GM18907 (cell line): ENCODE results near the gene CLDN34.

Source experiments
- ATAC-seq: cut with Tn5 transposase; IDR thresholded peaks from one replicate; pipeline ENCODE4 v1.9.1; 2021; ENCODE audit warnings: mild to moderate bottlenecking, moderate library complexity; ENCODE audit not compliant: unreplicated experiment

The CLDN34 gene

DNA sequence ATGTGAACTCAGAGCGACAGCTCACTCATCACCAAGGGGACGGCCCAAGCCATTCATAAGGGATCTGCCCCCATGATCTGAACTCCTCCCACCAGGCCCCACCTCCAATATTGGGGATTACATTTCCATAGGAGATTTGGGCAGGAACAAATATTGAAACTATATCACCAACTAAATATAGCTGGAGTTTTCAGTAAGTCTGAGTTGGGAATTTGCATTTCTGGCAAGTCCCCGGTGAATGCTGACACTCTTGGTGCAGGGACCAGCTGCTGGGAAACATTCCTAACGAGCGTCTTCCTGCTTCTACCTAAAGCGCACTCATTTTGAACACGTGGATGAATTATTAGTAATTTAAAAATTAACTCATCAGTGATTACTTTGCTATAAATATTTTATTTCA lies 13.2 kb downstream of the CLDN34 start:
- no peak for ATAC-seq

DNA sequence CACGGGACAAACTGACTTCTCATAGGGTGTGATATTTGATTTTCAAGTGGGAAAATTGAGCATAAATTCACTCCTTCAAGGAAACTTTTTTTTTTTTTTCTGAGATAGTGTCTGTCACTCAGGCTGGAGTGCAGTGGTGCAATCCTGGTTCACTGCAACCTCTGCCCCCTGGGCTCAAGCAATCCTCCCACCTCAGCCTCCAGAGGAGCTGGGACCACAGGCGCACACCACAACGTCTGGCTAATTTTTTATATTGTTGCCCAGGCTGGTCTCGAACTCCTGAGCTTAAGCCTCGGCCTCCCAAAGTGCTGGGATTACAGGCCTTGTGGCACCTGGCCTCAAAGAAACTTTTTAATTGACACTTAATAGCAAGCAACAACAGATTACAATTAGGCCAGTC lies 13.8 kb downstream of the CLDN34 start:
- ATAC-seq = no peak

DNA sequence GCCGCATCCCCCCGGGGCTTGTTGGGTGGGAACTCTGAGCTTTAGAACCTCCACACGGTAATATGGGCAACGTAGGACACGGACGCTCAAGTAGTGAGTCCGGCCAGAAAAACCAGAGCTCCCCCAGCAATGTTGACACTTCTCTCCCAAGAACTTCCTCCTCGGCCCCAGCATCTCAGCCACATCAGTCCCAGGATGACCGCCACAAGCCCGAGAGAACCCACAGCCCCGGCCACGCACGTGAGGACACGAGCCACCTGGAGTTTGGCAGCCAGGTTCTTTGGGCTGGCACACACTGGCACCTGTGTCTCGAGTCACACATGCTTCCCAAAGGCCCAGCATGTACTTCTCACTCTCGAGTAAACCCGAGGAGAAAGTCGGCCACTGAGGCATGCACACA lies 16.3 kb downstream of the CLDN34 start:
- ATAC-seq = no peak

DNA sequence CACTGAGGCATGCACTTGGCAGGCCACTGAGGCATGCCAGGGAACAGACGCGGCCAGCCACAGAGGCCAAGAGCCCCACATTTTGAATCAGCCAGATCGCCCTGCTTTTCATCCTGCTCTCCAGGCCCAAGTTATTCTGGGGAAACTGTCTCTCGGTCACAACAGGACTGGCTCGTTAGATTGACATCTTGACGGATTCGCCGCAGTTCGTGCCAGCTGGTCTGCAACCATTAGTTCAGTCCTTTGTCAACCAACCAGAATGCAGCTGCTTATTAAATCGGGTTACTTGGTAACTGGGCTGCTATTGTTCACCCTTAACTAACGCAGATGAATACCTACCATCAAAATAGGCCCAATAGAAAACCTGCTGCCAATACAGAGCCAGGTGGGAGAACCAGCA lies 16.7 kb downstream of the CLDN34 start:
- ATAC-seq = no peak

DNA sequence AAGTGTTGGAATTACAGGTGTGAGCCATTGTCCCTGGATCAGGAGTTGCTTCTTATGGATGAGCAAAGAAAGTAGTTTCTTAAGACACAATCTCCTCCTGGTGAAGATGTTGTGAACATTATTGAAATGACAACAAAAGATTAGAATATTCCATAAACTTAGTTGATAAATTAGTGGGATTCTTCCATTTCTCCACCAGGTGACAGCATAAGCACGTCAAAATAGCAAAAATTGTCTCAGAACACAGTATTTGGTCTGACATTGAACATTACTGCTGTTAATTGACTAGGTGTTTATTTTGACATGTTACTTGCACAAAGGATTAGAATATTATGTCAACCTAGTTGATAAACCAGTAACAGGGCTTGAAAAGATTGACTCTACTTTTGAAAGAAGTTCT lies 21.6 kb downstream of the CLDN34 start:
- ATAC-seq = no peak

DNA sequence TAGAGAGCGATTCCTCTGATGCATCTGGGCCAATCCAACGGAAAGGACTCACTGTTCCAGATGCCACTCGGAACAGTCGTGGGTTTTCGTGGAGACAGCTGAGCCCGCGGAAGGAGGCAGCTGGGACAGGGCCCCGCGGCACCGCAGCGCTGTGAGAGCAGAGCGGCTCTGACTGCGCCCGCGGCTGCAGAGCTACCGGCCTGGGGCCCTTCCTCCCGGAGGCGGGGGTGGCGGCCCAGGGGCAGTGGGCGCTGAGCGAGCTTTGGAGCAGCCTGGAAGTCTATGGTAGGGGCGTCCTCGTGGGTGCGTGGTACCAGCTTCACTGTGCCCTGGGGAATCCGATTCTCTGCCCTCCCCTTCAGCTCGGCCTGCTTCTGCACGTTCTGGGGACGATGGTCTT lies 24.9 kb downstream of the CLDN34 start:
- ATAC-seq = no peak

DNA sequence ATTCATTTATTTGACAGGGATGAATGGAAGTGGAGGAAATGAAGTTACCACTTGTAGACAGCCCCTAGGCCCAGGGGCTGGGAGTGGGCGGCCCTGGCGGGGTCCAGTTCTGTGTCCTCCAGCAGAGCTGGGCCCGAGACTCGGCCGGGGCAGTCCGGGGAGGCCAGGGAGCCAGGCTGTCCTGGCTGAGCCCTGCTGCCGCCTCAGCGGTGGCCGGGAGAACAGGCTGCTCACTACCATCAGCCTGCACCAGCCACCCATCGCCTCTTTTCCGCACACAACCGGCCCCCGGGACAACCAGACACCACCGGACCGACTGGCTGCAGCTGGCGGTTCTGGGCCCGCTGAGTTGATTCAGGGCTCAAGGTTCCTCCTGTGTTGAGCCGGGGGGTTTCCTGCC lies 25.6 kb downstream of the CLDN34 start:
- ATAC-seq = no peak

DNA sequence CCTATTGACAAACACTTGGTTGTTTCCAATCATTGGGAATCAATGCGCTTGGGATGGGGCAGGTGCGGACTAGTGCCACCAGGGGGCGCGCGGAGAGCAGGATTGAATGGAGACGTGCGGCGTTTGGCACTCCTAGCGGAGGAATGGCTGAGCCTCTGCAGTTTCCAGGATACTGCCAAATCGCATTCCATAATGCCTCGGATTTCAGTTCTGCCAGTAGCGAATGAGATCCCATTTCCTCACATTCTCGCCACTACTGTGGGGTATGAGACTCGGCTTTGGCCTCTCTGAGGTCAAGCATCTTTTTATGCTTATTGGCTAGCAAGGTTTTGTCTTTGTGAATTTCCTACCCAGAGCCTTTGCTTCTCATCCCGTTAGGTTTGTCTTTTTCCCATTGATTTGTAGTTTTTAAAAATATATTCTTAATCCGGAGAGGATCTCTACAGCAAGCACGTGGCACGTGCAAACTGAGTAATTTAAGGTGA lies 28.7 kb downstream of the CLDN34 start:
- ATAC-seq = peak; percentile 85

DNA sequence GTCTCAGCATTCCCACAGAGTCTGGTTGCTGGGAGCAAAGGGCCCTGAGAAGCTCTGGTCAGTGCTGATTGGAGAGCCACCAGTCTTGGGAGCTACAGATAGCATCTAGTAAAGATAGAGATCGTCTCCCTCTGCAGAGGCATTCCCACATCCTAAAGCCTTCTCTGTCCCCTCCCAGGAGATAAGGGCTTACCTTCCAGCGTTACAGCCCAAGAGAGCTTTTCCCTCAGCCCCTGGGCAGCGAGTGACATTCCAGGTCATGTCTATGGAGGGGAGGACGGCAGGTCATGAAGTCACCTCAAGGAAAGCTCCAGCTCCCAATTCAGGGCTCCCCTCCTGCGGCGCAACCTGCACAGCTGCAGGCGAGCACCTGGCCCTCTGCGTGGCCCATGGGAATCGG lies 29.9 kb downstream of the CLDN34 start:
- ATAC-seq = no peak

DNA sequence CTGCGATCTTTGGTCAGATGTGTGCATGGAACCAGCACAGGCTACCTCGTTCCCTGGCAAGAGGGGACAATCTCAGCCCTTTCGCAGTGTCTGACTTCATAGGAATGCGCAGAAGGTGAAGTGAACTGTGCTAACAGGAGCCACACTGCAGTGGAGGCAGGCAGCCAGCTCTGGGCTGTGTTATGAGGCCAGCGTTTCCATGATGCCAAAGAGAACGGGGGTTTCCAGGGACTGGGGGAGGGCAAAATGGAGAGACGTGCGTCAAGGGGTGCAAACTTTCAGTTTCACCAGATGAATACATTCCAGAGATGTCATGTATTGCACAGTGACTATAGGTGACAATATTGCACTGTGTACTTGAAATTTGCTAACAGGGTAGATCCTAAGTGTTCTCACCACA lies 30.4 kb downstream of the CLDN34 start:
- peak; percentile 67 for ATAC-seq

DNA sequence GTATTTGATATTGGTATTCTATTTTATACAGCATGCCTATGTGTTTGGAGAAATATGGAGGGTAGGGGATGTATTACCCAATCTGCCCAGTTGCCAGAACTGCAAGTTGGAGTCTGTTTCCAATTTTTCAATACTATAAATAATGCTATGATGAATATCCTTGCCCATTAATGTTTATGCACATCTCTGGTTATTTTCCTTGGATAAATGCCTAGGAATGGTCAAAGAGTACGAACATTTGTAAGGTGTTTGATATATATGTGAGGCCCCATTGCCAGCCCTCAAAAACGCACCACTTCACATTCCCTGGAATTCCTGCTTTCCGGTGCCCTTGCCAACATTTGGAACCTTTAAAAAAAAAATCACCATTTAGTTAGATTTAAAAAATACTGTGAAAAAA lies 34.3 kb downstream of the CLDN34 start:
- ATAC-seq = no peak

DNA sequence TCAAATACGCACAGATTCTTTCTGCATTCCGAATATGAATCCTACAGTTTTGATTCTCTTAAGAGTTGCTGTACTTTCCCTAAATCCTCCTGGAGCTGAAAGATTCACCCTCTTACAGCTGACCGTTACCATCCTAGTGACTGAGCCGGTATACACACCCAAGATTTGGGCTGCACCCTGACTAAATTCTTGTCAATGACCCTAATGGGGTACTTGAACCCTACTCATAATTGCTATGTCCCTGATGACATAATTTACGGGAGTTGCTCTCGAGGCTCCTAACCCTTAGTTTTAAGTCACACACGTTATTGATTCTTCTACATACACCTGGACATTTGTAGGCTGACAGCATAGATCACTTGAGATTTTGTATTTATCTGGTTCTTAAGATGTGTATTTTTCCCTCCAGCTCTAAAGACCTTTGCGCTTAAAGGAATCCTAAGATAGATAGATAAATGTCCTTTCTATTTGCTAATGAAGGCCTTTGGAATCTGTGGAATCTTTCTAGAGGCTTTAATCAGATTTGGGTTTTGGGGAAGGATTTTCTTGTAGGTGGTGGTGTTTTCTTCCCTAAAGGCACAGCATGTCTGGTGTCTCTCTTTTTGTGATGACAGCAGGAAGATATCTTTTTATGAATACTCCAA lies 37.8 kb downstream of the CLDN34 start:
- ATAC-seq = no peak

DNA sequence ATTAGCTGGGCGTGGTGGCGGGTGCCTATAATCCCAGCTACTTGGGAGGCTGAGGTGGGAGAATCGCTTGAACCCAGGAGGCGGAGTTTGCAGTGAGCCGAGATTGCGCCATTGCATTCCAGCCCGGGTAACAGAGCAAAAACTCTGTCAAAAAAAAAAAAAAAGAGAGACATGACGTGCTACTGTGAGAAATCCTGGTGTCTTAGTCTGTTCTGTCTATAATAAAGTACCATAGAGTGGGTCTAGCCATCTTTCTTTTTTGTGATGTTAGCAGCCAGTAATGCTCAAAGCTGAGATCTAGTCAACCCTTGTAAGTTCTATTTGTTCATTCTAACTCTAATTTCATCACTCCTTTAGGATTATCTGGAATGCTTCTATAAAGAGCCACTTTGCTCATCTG lies 38.9 kb downstream of the CLDN34 start:
- no peak for ATAC-seq

DNA sequence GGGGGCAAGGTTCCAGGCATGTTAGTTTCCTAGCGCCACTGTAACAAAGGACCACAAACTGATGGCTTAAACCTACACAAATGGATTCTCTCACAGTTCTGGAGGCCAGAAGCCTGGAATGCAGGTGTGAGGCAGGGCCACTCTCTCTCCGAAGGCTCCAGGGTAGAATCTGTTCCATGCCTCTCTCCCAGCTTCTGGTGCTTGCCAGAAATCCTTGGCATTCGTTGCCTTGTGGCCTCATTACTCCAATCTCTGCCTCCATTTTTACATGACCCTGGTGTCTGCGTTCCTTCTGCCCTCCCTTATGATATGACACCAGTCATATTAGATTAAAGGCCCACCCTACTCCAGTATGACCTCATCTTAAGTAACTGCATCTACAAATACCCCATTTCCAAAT lies 39.6 kb downstream of the CLDN34 start:
- no peak for ATAC-seq

DNA sequence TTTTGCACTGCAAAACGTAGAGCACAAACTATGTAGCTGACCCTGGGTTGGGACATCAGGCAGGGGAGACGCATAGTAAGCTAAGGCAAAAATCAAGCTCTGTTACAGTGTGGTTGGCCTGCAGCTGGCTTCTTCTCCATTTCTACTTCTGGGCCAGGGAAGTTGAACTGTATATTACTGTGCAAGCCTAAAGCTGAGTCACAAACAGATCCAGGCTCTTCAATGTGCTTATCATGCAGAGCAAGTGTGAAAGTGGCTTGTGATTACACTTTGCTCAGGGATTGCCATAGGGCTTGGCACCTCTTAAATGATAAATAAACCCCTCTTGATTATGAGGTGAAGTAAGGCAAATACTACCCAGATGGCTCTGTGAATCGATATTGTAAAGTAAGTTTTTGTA lies 40.5 kb downstream of the CLDN34 start:
- no peak for ATAC-seq

DNA sequence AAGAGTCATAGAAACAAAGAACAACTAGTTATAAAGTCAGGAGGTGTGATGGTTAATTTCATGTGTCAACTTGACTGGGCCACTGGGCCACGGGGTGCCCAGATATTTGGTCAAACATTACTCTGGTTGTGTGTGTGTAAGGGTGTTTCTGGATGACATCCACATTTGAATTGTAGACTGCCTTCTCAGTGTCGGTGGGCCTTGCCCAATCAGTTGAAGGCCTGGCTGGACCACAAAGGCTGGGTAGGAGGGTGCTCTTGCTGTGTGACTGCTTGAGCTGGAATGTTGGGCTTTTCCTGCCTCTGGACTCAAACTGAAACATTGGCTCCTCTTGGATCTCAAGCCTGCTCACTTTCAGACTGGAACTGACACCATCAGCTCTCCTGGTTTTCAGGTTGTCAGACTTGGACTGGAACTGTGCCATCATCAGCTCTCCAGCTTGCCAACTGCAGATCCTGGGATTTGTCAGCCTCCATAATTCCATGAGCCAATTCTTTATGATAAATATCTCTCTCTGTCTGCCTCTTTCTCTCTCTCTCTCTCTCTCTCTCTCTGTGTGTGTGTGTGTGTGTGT lies 41.4 kb downstream of the CLDN34 start:
- ATAC-seq = no peak

DNA sequence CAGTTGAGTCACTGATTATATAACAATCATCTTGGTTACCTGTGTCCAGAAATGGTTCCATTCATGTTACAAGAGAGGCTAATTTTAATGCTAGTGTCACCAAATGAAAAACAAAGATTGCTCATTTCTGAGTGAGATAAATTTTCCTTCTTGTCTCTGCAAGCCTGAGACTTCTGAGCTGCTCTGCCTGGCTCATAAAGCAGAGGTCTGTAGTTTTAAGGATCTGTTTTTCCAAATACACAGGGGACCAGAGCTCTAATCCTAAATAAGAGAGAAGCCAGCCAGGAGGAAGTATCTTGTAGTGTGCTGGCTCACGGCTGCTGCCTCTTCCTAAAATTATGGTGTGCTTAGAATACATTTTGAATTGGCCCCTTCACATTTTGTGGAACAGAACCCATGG lies 42.6 kb downstream of the CLDN34 start:
- no peak for ATAC-seq

DNA sequence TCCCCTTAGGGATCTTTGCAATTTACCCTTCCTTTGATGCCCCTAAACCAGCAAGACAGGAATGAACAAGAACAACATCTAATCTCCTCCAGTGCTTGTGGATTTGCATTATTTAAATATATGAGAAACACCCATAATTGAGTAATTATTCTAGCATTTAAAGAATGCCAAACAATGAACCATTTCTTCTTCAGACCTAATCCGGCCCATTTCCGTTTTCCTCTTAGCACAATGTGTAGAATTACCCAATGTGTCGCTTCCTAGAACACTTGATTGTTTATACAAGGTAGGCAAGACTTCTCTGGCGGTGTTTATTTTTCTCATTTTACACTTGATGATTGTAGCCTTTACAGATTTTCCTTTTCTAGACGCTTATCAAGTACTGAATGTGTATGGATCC lies 43.5 kb downstream of the CLDN34 start:
- ATAC-seq = no peak

DNA sequence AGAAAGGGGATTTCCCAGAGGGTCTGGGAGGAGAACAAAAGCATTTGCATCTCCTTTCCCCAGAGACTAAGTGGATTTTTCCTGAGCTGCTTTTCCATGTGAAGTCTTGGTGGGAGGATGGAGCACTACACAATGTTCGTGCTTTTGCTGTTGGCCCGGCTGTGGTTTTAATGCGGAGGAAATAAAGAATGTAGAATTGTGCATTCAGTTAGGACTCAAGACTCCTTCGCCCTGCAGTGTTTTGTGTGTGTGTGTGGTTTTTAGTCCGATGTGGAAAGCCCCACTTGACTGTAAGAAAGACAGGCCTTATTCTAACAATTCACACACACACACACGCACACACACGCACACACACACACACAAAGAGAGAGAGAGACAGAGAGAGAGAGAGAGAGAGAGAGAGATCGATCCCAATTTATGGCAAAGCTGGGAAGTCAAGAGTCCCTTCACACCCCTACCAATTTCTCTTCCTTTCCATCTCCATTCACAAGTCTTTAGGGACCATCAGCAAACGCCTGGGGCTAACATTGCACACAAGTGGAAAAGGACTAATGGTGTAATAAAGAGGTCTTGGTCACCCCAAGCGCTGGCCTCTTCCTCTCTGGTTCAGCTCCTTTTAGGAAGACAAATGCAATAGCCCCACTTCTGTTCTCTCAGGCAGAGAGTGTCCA lies 44.2 kb downstream of the CLDN34 start:
- no peak for ATAC-seq

DNA sequence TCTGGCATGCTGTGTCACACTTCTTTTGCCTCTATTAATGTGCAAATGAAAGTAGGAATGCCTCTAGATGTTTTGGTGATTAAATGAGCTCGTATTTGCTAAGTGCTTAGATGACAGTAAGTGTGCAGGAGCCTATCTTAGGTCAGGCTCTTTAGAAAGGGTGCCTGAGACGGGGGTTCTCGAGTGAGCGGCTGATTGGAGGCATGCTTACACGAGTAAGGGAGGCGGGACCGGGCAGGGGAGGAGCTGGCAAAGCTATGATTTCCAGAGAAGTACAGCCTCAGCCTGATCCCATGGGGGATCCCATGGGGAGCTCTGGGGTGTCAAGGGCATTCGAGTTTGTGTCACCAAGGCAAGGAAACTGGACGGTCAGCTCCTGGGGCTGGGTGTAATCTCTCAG lies 44.8 kb downstream of the CLDN34 start:
- no peak for ATAC-seq

DNA sequence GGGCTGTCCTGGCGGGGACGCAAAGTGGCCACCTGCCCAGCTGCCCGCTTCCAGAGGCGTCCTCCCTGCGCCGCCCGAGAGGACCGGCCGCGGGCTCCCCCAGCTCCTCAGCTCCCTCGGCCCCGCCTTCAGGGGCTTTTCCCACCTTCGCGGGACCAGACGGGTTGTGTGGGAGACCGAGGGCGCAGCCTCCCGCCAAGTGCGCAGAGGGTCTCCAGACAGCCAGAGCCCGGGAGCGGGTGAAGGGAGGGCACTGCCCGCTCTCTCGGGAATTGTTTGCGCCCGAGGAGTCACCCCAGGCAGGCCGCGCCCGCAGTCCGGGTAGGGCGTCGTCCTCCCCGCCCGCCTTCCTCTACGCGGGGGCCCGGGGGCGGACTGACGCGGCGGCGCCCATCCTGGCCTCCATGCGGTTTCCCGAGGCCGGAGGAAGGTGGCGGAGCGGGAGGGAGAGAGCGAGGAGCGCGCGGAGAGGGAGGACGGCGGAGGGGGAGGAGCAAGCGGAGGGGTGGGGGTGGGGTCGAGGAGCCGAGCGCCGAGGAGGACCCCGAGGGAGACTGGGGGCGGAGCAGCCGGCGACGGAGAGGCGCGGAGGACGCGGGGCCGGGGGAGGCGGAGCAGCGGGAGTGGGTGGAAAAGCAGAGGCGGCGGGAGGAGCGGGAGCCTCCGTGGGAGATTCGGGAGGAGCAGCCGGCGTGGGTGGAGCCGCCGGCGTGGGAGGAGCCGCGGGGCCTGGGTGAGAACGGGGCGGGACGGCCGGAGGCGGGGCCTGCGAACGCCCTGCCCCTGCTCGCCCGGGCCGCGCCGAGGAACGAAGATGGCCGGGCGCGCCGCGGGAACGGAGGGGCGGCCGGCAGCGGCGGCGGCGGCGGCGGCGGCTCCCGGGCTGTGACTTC lies 47.5 kb downstream of the CLDN34 start:
- peak; percentile 86 for ATAC-seq

DNA sequence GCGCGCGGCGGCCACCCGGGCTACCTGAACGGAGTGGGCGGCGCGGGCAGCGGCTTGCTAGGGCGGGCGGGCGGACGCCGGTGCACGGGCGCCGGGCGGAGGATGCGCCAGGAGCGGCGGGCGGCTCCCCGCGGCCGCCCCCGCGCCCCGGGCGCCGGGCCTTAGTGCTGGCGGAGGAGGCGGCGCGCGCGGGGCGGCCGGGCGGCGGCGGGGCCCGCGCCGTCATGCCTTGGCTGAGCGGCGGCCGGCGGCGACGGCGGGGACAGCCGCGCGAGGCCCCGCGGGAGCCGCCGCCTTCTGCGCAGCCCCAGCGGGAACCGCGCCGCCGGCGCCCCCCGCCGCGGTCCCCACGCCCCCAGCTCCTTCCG lies 48.2 kb downstream of the CLDN34 start:
- ATAC-seq = peak; percentile 21
